Esophagus muscularis mucosa (tissue), 3 donors: ENCODE measurements around the gene GCNA.

ENCODE experiments used
- POLR2A ChIP-seq: fragments of 450-650 bp; IDR thresholded peaks from one replicate; pipeline ENCODE4 v1.6.1; 2017; ENCODE audit warnings: antibody characterized with exemption, moderate library complexity, mild to moderate bottlenecking, low read depth
- POLR2AphosphoS5 ChIP-seq, 2 donors: sonication (generic); formaldehyde crosslinking; IDR thresholded peaks; one replicate each; pipeline ENCODE4 v1.6.1; 2017; ENCODE audit warnings: antibody characterized with exemption in 2 of 2
- TF ChIP-seq, protein P1 (sequence below), 3 experiments: fragments of 200-600 bp in 2 of 3; fragments of 450-650 bp in 1 of 3; sonication (generic) in 2 of 3; IDR thresholded peaks; one replicate each; pipeline ENCODE4 v1.5.1; 2017 to 2019; ENCODE audit warnings: antibody characterized with exemption in 3 of 3, mild to moderate bottlenecking in 2 of 3, moderate library complexity in 1 of 3

DNA sequence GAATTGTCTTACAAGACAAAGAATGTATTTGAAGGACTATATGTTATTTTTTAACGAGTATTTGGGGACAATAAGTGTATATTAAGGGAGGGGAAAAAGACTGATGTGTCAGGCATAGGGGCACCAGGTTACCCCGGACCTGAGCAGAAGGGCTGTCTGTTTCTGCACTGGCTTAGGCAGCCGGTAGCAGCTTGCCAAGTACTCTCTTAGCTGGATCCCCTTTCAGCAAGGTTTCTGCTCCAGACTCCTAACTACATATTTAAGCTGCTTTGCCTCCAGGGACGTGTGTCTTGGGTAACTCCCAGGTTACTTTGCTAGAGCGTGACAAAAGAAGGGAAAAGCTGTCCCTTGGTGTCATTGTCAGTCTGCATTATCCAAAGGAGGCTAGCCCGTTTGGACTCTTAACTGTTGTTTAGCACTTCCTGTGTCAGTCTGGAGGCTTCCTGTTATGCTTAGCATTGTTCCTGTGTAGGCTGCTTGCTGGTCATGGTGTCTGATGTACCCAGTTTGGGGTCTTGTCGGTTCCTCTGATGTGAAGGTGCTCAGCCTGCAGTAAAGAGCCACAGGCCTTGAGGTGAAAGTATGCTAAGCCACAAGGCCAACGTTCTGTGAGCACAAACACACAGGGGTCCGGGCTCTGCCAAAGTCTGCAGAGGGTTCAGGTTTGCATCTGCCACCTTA is 28.4 kb downstream of the GCNA start:
- TF ChIP-seq, protein P1, sequence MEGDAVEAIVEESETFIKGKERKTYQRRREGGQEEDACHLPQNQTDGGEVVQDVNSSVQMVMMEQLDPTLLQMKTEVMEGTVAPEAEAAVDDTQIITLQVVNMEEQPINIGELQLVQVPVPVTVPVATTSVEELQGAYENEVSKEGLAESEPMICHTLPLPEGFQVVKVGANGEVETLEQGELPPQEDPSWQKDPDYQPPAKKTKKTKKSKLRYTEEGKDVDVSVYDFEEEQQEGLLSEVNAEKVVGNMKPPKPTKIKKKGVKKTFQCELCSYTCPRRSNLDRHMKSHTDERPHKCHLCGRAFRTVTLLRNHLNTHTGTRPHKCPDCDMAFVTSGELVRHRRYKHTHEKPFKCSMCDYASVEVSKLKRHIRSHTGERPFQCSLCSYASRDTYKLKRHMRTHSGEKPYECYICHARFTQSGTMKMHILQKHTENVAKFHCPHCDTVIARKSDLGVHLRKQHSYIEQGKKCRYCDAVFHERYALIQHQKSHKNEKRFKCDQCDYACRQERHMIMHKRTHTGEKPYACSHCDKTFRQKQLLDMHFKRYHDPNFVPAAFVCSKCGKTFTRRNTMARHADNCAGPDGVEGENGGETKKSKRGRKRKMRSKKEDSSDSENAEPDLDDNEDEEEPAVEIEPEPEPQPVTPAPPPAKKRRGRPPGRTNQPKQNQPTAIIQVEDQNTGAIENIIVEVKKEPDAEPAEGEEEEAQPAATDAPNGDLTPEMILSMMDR (IDR thresholded peaks at IDR 0.05): no peak
- no peak for TF ChIP-seq POLR2A
- no peak for TF ChIP-seq POLR2AphosphoS5 (IDR thresholded peaks at IDR 0.05)
